HG02973 (cell line): ENCODE results near the gene CCDC192.

Experiments
- ATAC-seq: cut with Tn5 transposase; IDR thresholded peaks from one replicate; pipeline ENCODE4 v1.9.1; 2021; ENCODE audit warnings: moderate library complexity; ENCODE audit not compliant: unreplicated experiment

Gene CCDC192

GRCh38 chr5:127872494-127872893 is 169.3 kb downstream of the CCDC192 start:
- no peak for ATAC-seq

GRCh38 chr5:127875235-127876021 is 172.2 kb downstream of the CCDC192 start:
- peak; percentile 92 for ATAC-seq

DNA sequence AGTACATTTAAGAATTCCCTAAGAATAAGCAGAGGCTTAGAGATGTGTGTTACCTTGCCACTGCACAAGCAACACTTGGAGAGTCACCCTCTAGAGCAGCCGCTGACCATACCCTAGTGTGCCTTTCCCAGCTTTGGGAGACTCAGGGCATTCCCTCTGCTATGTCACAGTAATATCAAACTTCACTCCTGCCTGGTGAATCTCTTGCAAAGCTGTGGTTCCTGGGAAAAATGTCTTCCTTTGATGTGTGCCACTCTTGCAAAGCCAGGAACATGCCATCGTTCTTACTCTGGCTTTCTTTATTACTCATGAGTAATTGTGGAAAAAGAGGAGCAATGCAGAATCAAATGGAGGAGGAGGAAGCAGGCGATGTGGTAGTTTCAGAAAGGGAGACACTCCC is 173.2 kb downstream of the CCDC192 start:
- no peak for ATAC-seq

DNA sequence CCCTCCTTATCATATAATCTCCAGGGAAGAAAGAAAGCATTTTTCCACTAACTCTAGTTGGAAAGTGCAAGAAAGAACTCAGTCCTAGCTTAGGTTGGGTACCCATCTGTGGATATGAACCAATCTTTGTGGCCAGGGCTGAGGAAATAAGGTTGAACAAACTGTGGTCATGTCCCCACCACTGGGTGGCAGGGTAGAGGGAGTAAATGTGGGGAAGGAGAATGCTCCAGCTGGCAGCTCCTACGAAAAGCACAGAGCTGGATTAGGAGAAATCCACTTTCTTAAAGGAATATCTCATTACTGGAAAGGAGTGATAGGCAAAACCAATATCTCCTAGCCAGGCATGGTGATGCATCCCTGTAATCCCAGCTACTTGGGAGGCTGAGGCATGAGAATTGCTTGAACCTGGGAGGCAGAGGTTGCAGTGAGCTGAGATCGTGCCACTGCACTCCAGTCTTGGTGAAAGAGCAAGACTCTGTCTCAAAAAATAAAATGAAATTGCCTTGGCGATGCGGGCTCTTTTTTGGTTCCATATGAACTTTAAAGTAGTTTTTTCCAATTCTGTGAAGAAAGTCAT is 175.1 kb downstream of the CCDC192 start:
- no peak for ATAC-seq

- ATAC-seq, result no peak
Measured at GRCh38 chr5:127884416-127884815, 181.2 kb downstream of the CCDC192 start.

DNA sequence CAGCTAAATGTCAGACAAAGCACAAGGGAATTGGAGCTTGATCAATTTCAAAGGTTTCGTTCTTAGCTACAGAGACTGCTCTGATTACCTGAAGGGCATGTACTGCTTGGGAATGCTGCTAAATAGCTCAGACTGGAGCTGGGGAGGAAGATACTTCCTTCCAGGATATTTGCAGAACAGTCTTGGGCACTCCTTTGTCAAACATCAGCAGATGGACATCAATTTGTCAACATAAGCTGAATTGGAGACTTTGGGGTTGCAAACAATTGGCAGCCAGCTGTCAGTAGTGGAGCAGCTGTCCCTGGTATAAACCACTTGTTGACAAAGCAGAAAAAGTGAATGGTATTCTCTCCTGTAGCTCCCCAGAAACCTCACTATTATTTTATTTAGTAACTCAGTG is 182.0 kb downstream of the CCDC192 start:
- no peak for ATAC-seq

DNA sequence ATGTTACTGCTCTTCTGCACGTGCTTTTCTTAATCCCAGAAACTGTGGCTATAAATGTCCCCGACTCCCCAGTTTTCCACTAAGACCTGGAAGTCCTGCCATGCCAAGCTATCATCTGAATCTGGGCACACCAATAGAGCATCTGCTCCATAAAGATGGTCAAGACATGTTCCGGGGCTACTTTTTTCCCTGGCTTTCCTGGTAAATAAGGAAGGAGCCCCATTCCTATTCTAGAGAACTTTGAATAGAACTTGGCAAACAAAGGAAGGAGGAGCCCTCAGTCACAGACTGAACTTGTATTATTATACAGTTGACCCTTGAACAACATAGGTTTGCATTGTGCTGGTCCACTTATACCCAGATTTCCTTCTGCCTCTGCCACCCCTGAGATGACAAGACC is 182.9 kb downstream of the CCDC192 start:
- no peak for ATAC-seq

DNA sequence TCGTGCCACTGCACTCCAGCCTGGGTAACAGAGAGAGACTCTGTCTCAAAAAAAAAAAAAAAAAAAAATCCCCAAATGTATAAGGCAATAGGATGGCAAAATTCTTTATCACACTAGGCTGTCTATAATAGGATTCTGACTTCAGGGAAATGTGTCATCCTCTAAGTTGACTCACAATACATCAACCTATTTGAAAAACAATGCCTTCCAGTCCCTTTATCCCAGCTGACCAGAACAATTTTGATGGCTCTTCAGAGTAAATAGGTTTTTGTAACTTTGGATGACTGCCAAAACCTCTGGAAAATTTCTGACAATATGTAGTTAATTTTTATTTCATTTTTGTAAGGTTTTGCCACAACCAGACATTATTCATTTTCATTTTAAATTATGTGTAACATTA is 184.1 kb downstream of the CCDC192 start:
- no peak for ATAC-seq

- no peak for ATAC-seq
Measured at GRCh38 chr5:127891942-127892341, 188.8 kb downstream of the CCDC192 start.

GRCh38 chr5:127892467-127893207 is 189.4 kb downstream of the CCDC192 start:
- ATAC-seq, result no peak

- ATAC-seq, result no peak
Measured at GRCh38 chr5:127893232-127893631, 190.0 kb downstream of the CCDC192 start.

GRCh38 chr5:127894461-127894860 is 191.3 kb downstream of the CCDC192 start:
- no peak for ATAC-seq

DNA sequence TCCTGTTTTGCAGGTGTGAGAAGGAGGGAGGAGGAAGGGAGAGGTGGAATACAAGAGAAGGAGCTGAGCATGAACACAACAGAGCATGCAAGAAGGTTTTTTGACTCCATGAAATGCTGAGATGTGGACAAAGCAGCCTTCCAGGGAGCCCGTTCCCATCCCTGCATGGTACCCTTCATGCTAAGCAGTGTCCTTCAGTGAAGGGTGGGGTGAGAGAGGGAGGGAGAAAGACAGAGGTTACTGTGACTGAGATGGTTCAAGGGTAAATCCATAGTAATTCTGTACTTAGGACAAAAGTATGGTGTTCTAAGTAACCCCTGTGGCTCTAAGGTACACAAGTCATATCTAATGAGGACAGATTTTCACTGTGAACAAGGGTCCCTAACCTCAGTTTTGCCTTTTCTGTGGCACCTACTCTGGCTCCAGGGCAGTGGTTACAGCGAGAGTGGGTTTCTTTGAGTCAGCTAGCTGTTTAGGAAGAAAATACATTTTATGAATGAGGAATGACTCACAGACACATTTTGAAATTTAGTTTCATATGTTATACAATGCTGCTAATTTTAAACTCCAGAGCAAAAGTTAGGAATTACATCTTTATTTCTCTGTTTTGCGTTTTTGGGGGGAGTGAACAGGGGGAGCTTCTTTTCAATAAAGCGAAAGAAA is 195.5 kb downstream of the CCDC192 start:
- ATAC-seq, result no peak

DNA sequence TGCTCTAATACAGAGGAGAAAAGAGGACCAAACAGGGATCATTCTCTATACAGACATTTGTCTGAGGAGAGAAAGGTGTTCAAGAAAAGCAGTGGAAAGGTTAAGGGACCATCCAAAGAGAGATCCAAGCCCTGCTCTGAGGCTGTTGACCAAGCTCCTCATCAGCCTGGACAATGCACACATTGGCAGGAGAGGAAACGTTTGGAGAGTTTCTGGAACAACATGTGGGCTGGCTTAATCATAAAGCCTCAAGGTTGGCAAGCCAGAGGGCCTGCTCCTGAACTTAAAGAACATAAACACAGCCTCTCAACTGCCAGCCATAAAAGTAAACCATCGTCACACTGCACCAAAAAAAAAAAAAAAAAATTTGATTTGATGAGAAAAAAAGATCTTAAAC is 196.0 kb downstream of the CCDC192 start:
- no peak for ATAC-seq

GRCh38 chr5:127906562-127907204 is 203.5 kb downstream of the CCDC192 start:
- peak; percentile 46 for ATAC-seq

GRCh38 chr5:127907907-127908306 is 204.7 kb downstream of the CCDC192 start:
- no peak for ATAC-seq

DNA sequence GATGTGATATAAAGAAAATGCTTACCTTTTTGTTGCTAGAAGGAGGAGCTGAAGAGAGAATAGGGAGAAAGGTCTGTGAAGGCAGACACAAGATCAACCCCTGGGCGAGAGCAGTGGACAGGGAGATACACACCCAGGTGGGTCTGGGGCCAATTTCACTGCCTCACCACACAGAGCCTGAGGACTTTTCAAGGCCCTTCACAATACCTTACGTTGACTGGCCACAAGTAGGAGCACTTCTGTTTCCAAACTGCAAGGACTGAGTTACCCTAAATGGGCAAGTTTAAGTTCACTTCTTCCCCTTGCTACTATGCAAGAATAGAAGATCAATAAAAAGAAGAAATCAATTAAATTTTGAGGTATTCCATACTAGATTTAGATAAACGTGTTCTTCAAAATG is 205.9 kb downstream of the CCDC192 start:
- ATAC-seq, result peak; percentile 82

DNA sequence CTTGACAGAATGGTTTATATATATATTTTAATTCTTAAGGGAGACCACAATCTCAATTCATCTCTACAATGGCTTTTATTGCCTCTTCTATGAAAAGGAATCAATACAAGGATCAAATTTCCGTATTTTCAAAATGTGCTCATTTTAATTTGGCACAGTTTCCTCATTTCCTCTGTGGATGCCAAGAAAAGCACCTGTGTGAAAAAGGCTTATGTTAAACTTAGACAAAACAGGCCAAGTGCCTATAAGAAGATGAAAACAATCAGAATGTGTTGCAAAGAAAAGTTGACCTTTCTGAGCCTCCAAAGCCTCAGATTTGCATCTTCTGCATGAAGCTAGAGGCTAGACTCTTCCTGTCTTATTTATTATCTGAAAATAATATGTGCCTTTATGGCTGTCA is 206.6 kb downstream of the CCDC192 start:
- no peak for ATAC-seq

DNA sequence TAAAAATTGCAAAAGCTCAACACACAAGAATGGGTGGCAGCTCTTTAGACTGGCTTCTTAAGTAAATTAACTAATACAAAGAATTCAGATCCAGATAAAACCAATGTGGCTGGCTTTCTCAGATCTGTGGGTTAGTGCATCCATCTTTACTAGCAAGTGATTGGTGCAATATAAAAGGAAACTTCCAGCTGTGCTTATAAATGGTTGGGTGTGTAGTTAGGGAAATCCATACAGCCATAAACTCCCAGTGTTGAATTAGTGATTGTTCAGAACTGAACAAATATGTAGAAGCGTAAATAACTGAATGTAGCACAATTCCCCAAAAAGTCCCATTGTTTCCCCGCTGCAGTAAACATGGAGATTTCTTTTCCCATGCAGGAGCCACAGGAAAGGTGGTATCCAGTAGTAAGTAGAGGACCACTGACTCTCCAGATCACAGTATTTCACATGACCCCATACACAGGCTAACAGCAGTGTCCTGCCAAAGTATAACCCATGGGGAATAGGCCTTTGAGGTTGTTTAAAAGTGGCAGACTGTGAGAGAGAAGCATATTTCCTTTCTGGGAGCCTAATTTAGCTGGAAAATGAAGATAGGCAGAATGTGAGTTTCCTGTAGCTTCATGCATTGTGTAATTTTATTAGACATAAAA is 207.2 kb downstream of the CCDC192 start:
- no peak for ATAC-seq

DNA sequence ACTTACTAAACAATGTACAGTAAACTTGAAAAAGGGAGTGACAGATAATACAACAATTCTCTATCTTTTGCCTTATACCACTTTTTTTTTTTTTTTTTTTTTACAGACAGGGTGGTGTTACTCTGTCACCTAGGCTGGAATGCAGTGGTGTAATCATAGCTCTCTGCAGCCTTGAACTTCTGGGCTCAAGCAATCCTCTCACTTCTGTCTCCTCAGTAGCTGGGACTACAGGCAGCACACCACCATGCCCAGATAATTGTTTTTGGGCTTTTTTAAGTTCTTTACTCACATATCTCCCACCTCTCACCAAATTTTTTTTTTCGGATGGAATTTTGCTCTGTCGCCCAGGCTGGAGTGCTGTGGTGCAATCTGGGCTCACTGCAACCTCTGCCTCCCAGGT is 208.4 kb downstream of the CCDC192 start:
- ATAC-seq, result no peak

DNA sequence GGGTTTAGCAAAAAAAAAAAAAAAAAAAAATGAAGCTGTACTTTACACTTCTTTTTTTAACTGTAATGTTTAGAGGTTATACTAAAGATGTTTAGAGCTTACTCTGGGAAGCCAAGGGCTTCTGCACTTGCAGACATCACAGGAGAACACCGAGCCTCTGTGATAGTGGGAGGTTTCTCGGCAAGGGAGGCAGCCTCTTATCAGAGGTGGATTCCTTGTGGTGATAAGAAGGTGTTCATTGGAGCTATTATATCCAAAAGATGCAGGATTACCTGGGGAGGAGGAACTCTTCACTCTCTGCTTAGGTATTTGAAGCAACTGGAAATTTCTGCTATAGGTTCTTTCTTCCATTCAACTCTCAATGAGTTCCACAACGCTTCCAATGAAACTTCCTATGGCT is 209.2 kb downstream of the CCDC192 start:
- ATAC-seq, result no peak
